HCT116 (cell line): Measurements from ENCODE around the gene MAP3K9. TPM values are rescaled to one million over a fixed set of nuclear protein-coding genes. Genes with fewer than 3 reads are reported as not detected.

Source experiments
- ATAC-seq: fragments of 200-7000 bp; cut with Tn5 transposase; 2 replicates; pipeline ENCODE4 v1.9.1; 2020; ENCODE audit warnings: mild to moderate bottlenecking, moderate library complexity
- BruUV-seq: library from RNA; stranded (reverse); fragments of 400-500 nt; replicated peaks from 2 replicates; lab custom pipeline; 2021; lab: Mats Ljungman, UMichigan
- CTCF ChIA-PET: fragments of 300-600 bp; sonication (Branson Sonifier 250); formaldehyde crosslinking; loops from one replicate; lab custom pipeline; 2021; ENCODE audit warnings: antibody characterized with exemption; lab: Charles Lee
- POLR2A ChIA-PET: fragments of 300-600, 350-600 bp; sonication (Branson Sonifier 250); formaldehyde crosslinking; loops from one replicate; lab custom pipeline; 2021; ENCODE audit warnings: antibody characterized with exemption; lab: Charles Lee
- RAD21 ChIA-PET, 2 experiments: fragments of 300-600 bp; sonication (Branson Sonifier 250); formaldehyde crosslinking; loops; one replicate each; lab custom pipeline; 2023; ENCODE audit warnings: low total read pairs in 2 of 2; ENCODE audit not compliant: uncharacterized antibody in 2 of 2, unreplicated experiment in 2 of 2, low non-redundant PET in 1 of 2; lab: Charles Lee
- DNase-seq: peaks from one replicate; pipeline ENCODE4 v3.0.0-alpha.2; 2010; ENCODE audit warnings: low read depth, low spot score
- H2AFZ ChIP-seq: fragments of 200-600 bp; shearing (Covaris generic), sonication (generic); 2 replicates; pipeline ENCODE4 v1.6.1; 2017; ENCODE audit warnings: low read depth, mixed run types, mixed read lengths, antibody characterized with exemption, low read length; ENCODE audit not compliant: poor library complexity, severe bottlenecking
- H3K27ac ChIP-seq: 2 replicates; pipeline ENCODE4 v1.5.1; 2012; ENCODE audit warnings: low read depth, low read length
- H3K27me3 ChIP-seq: fragments of 200-600 bp; sonication (generic); 2 replicates; pipeline ENCODE4 v1.6.1; 2016; ENCODE audit warnings: mixed run types, low read length, mixed read lengths; ENCODE audit not compliant: insufficient read depth
- H3K36me3 ChIP-seq, 2 experiments: fragments of 200-500 bp in 1 of 2; fragments of 200-600 bp in 1 of 2; sonication (Bioruptor generic) in 1 of 2; sonication (generic) in 1 of 2; 2 replicates each; pipeline versions ENCODE4 v1.5.1 to v1.6.1; 2014 to 2016; ENCODE audit warnings: low read length in 2 of 2, inconsistent platforms in 1 of 2, mixed read lengths in 1 of 2, mixed run types in 1 of 2; ENCODE audit not compliant: insufficient read depth in 2 of 2, control insufficient read depth in 1 of 2
- H3K4me1 ChIP-seq, 2 experiments: fragments of 200-600 bp in 1 of 2; sonication (generic) in 1 of 2; 2 replicates each; pipeline versions ENCODE4 v1.5.1 to v1.6.1; 2012 to 2017; ENCODE audit warnings: low read length in 2 of 2, inconsistent platforms in 1 of 2, mild to moderate bottlenecking in 1 of 2, mixed read lengths in 1 of 2, mixed run types in 1 of 2, moderate library complexity in 1 of 2; ENCODE audit not compliant: insufficient read depth in 2 of 2, control insufficient read depth in 1 of 2
- H3K4me2 ChIP-seq: fragments of 200-600 bp; sonication (generic); 2 replicates; pipeline ENCODE4 v1.6.1; 2017; ENCODE audit warnings: mixed run types, low read length, mixed read lengths
- H3K4me3 ChIP-seq, 2 experiments: fragments of 200-600 bp in 1 of 2; sonication (generic) in 1 of 2; replicated peaks in 1 of 2; 2 replicates each; pipeline ENCODE4 v1.5.1; 2011 to 2016; ENCODE audit warnings: low read length in 2 of 2, control low read depth in 1 of 2, low read depth in 1 of 2, mild to moderate bottlenecking in 1 of 2, mixed read lengths in 1 of 2, mixed run types in 1 of 2
- H3K79me2 ChIP-seq: fragments of 200-600 bp; sonication (generic); 2 replicates; pipeline ENCODE4 v1.6.1; 2017; ENCODE audit warnings: mild to moderate bottlenecking, mixed run types, low read length, moderate library complexity, mixed read lengths; ENCODE audit not compliant: insufficient read depth
- H3K9ac ChIP-seq: fragments of 200-600 bp; sonication (generic); 2 replicates; pipeline ENCODE4 v1.6.1; 2016; ENCODE audit warnings: low read length, mixed read lengths
- H3K9me2 ChIP-seq: fragments of 200-600 bp; sonication (generic), shearing (Covaris generic); 2 replicates; pipeline ENCODE4 v1.6.1; 2017; ENCODE audit warnings: mixed run types, mild to moderate bottlenecking, moderate library complexity; ENCODE audit not compliant: insufficient read depth
- H3K9me3 ChIP-seq, 2 experiments: fragments of 200-500 bp in 1 of 2; fragments of 200-600 bp in 1 of 2; sonication (Bioruptor generic) in 1 of 2; sonication (generic) in 1 of 2; 2 replicates each; pipeline ENCODE4 v1.6.1; 2014 to 2017; ENCODE audit warnings: low read length in 2 of 2, mixed read lengths in 2 of 2, inconsistent platforms in 1 of 2, low read depth in 1 of 2, mild to moderate bottlenecking in 1 of 2, mixed run types in 1 of 2, moderate library complexity in 1 of 2; ENCODE audit not compliant: control insufficient read depth in 1 of 2, insufficient read depth in 1 of 2
- H4K20me1 ChIP-seq: fragments of 200-600 bp; sonication (generic), shearing (Covaris generic); 2 replicates; pipeline ENCODE4 v1.6.1; 2017; ENCODE audit warnings: mixed run types, mild to moderate bottlenecking, moderate library complexity; ENCODE audit not compliant: insufficient read depth
- EGR1 ChIP-seq: IDR thresholded peaks from 2 replicates; pipeline ENCODE4 v1.6.1; 2012; ENCODE audit warnings: low read depth
- POLR2AphosphoS5 ChIP-seq: IDR thresholded peaks from 2 replicates; pipeline ENCODE4 v1.6.1; 2011; ENCODE audit warnings: mild to moderate bottlenecking, low read depth, low read length, moderate library complexity
- RAD21 ChIP-seq: IDR thresholded peaks from 2 replicates; pipeline ENCODE4 v1.6.1; 2012; ENCODE audit warnings: low read depth, mild to moderate bottlenecking
- SIN3A ChIP-seq: IDR thresholded peaks from 2 replicates; pipeline ENCODE4 v1.6.1; 2012; ENCODE audit warnings: low read depth
- intact Hi-C: fragments of 100-400 bp; cut with micrococcal nuclease; formaldehyde crosslinking; loops from 2 replicates; pipeline ENCODE4 v1.10.0; 2022
- total RNA-seq: library from RNA; stranded (reverse); gene quantifications from one replicate; pipeline ENCODE4 v1.2.1, GENCODE V29; 2021; ENCODE audit not compliant: unreplicated experiment
- TF ChIP-seq, protein P1 (sequence below): IDR thresholded peaks from 2 replicates; pipeline ENCODE4 v1.6.1; 2012
- TF ChIP-seq, protein P2 (sequence below): IDR thresholded peaks from 2 replicates; pipeline ENCODE4 v1.6.1; 2012; ENCODE audit warnings: low read depth

MAP3K9 gene
- total RNA-seq, 1 experiment from 2014 or later, result 11.7 TPM

DNA sequence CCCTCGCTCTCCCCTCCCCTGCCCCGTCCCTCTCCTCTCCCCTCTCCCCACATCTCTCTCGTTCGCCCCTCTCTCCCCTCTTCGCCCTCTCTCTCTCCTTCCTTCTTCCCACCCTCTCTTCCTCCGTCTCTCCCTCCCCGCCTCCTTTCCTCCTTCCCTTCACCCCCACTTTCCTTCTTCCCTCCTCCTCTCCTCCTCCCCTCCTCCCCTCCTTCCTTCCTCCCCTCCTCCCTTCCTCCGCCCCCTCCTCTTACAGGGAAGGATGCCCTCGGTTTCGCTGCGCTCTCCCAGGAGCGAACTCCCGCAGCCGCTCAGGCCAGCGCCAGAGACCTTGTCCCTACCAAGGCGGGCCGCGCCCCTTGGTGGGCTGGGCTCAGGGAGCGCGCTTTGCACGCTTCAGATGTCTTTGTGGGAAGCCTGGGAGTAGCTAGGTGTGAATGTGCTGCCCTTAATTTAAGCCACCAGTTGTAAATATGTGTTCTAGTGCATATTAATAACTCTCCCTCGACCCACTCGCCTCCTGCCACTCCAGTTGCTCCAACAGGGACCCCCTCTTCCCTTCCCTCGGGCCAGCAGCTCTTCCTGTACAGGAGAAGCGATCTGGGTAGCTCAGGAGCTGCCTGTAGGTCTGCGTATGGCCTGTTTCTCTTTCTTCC is 13.3 kb upstream of the MAP3K9 start:
- peak overlapping the region; percentile 96 for H3K4me2 ChIP-seq
- peak; percentile 78 for ATAC-seq
- no peak for DNase-seq
- RAD21 ChIA-PET, result no interaction called here
- H3K4me1 ChIP-seq, result peaks cover 6 to 17% of the 10 kb centered on the region in 2 experiments; a peak in 2 of 4 replicates
- H3K79me2 ChIP-seq, result no peaks in the 10 kb centered on the region
- H3K9me2 ChIP-seq, result no peaks in the 10 kb centered on the region
- no TSS peak for BruUV-seq
- intact Hi-C loops, result loop anchor here (5.0 to 10.0 kb wide), 3 partner anchors 85 to 932 kb away; partner anchors contain the start of gene PCNX1
- TF ChIP-seq, protein P1, sequence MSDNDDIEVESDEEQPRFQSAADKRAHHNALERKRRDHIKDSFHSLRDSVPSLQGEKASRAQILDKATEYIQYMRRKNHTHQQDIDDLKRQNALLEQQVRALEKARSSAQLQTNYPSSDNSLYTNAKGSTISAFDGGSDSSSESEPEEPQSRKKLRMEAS, result peak; percentile 39; the same call in 1 of the 2 replicates
- TF ChIP-seq POLR2AphosphoS5 (peak; percentile 33; the same call in 1 of the 2 replicates), RAD21 (no peak)
- TF ChIP-seq, all 23 proteins: peak for 2
- Histone ChIP-seq H3K4me3 (peak overlapping the region; percentile 52 to 73), H3K36me3 (no peaks in the 10 kb centered on the region), H2AFZ (peak overlapping the region; percentile 80), H3K27me3 (no peaks in the 10 kb centered on the region), H3K9ac (peak overlapping the region; percentile 65), H3K27ac (no peak overlapping the region), H3K9me3 (no peaks in the 10 kb centered on the region), H4K20me1 (no peaks in the 10 kb centered on the region)
- CTCF ChIA-PET, result no interaction called here
- POLR2A ChIA-PET, result interaction anchor here (0.7 to 1.8 kb wide), 2 partner anchors 13 to 14 kb away, joined by 5 to 6 read pairs; partner anchors contain the start of gene MAP3K9

DNA sequence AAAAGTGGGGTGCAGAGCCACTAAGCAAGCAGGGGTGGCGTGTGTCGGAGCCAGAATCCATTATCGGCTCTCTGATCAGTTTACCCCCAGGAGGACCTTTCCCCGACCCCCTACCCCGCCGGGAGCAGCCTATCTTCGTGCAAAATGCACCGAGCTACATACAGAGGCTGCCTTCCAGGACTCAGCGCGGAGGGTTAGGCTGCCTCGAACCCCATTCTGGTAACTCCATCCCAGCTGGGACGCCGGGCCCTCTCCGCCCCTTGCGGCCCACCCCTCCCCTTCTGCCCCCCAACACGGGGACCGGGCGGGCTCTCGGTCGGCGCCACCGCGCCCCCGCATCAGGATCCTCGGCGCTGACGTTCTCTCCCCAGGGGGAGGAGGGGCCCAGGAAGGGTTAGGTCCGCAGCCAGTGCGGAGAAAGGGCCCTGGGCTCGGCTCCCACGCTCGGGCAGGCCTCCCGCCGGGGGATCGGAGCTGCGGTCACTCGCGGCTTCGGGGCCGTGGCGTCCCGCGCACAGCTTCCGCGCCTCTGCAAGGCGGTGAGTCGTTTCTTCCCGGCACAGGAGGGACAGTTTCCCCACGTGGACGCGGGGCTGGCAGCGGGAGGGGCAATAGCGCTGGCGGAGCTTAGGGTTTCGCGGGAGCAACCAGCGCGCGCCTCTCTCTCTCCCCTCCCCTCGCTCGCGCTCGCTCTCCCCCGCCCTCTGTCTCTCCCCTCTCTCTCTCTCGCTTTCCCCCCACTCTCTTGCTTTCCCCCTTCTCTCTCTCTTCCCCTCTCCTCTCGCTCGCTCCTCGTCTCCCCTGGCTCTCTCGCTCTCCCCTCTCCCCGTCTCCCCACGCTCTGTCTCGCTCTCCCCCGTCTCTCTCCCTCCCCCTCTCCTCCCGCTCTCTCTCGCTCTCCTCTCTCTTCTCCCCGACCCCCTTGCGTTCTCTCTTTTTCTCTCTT is 12.5 kb upstream of the MAP3K9 start:
- peaks cover 10 to 24% of the 10 kb centered on the region in 2 experiments; a peak in 3 of 4 replicates for H3K4me1 ChIP-seq
- TF ChIP-seq SIN3A, result 0 out of 2 replicates have a peak, but pooled peaks have one; percentile 31
- TF ChIP-seq, protein P1, result peak; percentile 81
- TF ChIP-seq EGR1, result peak; percentile 79
- TF ChIP-seq, protein P2, sequence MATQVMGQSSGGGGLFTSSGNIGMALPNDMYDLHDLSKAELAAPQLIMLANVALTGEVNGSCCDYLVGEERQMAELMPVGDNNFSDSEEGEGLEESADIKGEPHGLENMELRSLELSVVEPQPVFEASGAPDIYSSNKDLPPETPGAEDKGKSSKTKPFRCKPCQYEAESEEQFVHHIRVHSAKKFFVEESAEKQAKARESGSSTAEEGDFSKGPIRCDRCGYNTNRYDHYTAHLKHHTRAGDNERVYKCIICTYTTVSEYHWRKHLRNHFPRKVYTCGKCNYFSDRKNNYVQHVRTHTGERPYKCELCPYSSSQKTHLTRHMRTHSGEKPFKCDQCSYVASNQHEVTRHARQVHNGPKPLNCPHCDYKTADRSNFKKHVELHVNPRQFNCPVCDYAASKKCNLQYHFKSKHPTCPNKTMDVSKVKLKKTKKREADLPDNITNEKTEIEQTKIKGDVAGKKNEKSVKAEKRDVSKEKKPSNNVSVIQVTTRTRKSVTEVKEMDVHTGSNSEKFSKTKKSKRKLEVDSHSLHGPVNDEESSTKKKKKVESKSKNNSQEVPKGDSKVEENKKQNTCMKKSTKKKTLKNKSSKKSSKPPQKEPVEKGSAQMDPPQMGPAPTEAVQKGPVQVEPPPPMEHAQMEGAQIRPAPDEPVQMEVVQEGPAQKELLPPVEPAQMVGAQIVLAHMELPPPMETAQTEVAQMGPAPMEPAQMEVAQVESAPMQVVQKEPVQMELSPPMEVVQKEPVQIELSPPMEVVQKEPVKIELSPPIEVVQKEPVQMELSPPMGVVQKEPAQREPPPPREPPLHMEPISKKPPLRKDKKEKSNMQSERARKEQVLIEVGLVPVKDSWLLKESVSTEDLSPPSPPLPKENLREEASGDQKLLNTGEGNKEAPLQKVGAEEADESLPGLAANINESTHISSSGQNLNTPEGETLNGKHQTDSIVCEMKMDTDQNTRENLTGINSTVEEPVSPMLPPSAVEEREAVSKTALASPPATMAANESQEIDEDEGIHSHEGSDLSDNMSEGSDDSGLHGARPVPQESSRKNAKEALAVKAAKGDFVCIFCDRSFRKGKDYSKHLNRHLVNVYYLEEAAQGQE, result no peak
- TF ChIP-seq, all 23 proteins: peak for 3
- BruUV-seq, result no TSS peak
- no peaks in the 10 kb centered on the region for H3K27me3 ChIP-seq
- peak overlapping the region; percentile 8; the same call in 1 of the 2 replicates for H3K27ac ChIP-seq
- H3K36me3 ChIP-seq, result no peaks in the 10 kb centered on the region
- ChIA-PET CTCF (no interaction called here), POLR2A (interaction anchor here (1.8 kb wide), 1 partner anchor 13 kb away, joined by 5 read pairs; the partner anchor contains the start of gene MAP3K9), RAD21 (interaction anchor here in 1 of 2 experiments (1.0 kb wide), 1 partner anchor 12 kb away, joined by 3 read pairs; the partner anchor contains the start of gene MAP3K9)
- peak overlapping the region; percentile 96 for H3K4me2 ChIP-seq
- no peak for DNase-seq
- peak overlapping the region; percentile 52 to 73 for H3K4me3 ChIP-seq
- peak overlapping the region; percentile 47 for H2AFZ ChIP-seq
- H3K9me3 ChIP-seq, result no peaks in the 10 kb centered on the region
- no peaks in the 10 kb centered on the region for H3K79me2 ChIP-seq
- H3K9ac ChIP-seq, result peak overlapping the region; percentile 65
- no peaks in the 10 kb centered on the region for H4K20me1 ChIP-seq
- ATAC-seq, result peak; percentile 63
- no peaks in the 10 kb centered on the region for H3K9me2 ChIP-seq
- intact Hi-C loops, result loop anchor here (5.0 to 10.0 kb wide), 3 partner anchors 85 to 933 kb away; partner anchors contain the start of gene PCNX1
